Activated T-cell treated with anti-CD3 and anti-CD28 coated beads, Interleukin-2, amount 50 U/mL, for 24 hours (primary cell): ENCODE results near the gene NUDCD3.

Source experiments
- DNase-seq: peaks from one replicate; pipeline ENCODE4 v3.0.0-alpha.2; 2020
- H3K27ac Mint-ChIP-seq: 2 replicates; pipeline ENCODE4 v1.8.0; 2020; ENCODE audit warnings: mild to moderate bottlenecking, mixed read lengths
- H3K27me3 Mint-ChIP-seq: 2 replicates; pipeline ENCODE4 v1.8.0; 2020; ENCODE audit warnings: mixed read lengths
- H3K36me3 Mint-ChIP-seq: 2 replicates; pipeline ENCODE4 v1.8.0; 2020; ENCODE audit warnings: low read depth, mixed read lengths
- H3K4me1 Mint-ChIP-seq: 2 replicates; pipeline ENCODE4 v1.8.0; 2020; ENCODE audit warnings: low read depth, mixed read lengths
- H3K4me3 Mint-ChIP-seq: 2 replicates; pipeline ENCODE4 v1.8.0; 2020; ENCODE audit warnings: mild to moderate bottlenecking, moderate library complexity, mixed read lengths
- H3K9me3 Mint-ChIP-seq: 2 replicates; pipeline ENCODE4 v1.8.0; 2020; ENCODE audit warnings: mixed read lengths

Gene NUDCD3

GRCh38 chr7:44375926-44376342 is 114.5 kb downstream of the NUDCD3 start:
- peaks cover 2% of the 10 kb centered on the region for H3K36me3 Mint-ChIP-seq
- peaks cover 8% of the 10 kb centered on the region for H3K4me1 Mint-ChIP-seq
- no peak overlapping the region for H3K27ac Mint-ChIP-seq
- H3K4me3 Mint-ChIP-seq = no peak overlapping the region
- no peaks in the 10 kb centered on the region for H3K9me3 Mint-ChIP-seq
- DNase-seq = no peak
- H3K27me3 Mint-ChIP-seq = no peaks in the 10 kb centered on the region

GRCh38 chr7:44375236-44375699 is 115.2 kb downstream of the NUDCD3 start:
- Mint-ChIP-seq H3K4me1 (peaks cover 8% of the 10 kb centered on the region), H3K27ac (no peak overlapping the region), H3K27me3 (peaks cover under 1% of the 10 kb centered on the region), H3K36me3 (no peaks in the 10 kb centered on the region), H3K4me3 (no peak overlapping the region), H3K9me3 (no peaks in the 10 kb centered on the region)
- no peak for DNase-seq

GRCh38 chr7:44374007-44374763 is 116.3 kb downstream of the NUDCD3 start:
- H3K27ac Mint-ChIP-seq = no peak overlapping the region
- H3K36me3 Mint-ChIP-seq = no peaks in the 10 kb centered on the region
- H3K4me3 Mint-ChIP-seq = no peak overlapping the region
- H3K27me3 Mint-ChIP-seq = peaks cover 7% of the 10 kb centered on the region
- peaks cover 11% of the 10 kb centered on the region for H3K4me1 Mint-ChIP-seq
- no peaks in the 10 kb centered on the region for H3K9me3 Mint-ChIP-seq
- no peak for DNase-seq

- Mint-ChIP-seq H3K27me3 (peaks cover 14% of the 10 kb centered on the region), H3K4me3 (no peak overlapping the region), H3K36me3 (no peaks in the 10 kb centered on the region), H3K27ac (no peak overlapping the region), H3K4me1 (peaks cover 6% of the 10 kb centered on the region), H3K9me3 (no peaks in the 10 kb centered on the region)
- DNase-seq = no peak
Observed at GRCh38 chr7:44373418-44373740, 117.1 kb downstream of the NUDCD3 start.

- no peak for DNase-seq
- no peaks in the 10 kb centered on the region for H3K9me3 Mint-ChIP-seq
- peaks cover 6% of the 10 kb centered on the region for H3K4me1 Mint-ChIP-seq
- no peak overlapping the region for H3K27ac Mint-ChIP-seq
- H3K27me3 Mint-ChIP-seq = peaks cover 18% of the 10 kb centered on the region
- H3K4me3 Mint-ChIP-seq = no peak overlapping the region
- H3K36me3 Mint-ChIP-seq = no peaks in the 10 kb centered on the region
Observed at GRCh38 chr7:44372560-44373417, 117.7 kb downstream of the NUDCD3 start.

GRCh38 chr7:44368885-44369284 is 121.6 kb downstream of the NUDCD3 start:
- no peaks in the 10 kb centered on the region for H3K36me3 Mint-ChIP-seq
- H3K4me3 Mint-ChIP-seq = no peak overlapping the region
- H3K9me3 Mint-ChIP-seq = no peaks in the 10 kb centered on the region
- peaks cover 6% of the 10 kb centered on the region for H3K4me1 Mint-ChIP-seq
- no peak overlapping the region for H3K27ac Mint-ChIP-seq
- no peak for DNase-seq
- peaks cover 22% of the 10 kb centered on the region for H3K27me3 Mint-ChIP-seq

GRCh38 chr7:44368455-44368854 is 122.0 kb downstream of the NUDCD3 start:
- DNase-seq = no peak
- Mint-ChIP-seq H3K4me1 (peaks cover 6% of the 10 kb centered on the region), H3K36me3 (no peaks in the 10 kb centered on the region), H3K9me3 (no peaks in the 10 kb centered on the region), H3K4me3 (no peak overlapping the region), H3K27ac (no peak overlapping the region), H3K27me3 (peaks cover 22% of the 10 kb centered on the region)

- H3K9me3 Mint-ChIP-seq = no peaks in the 10 kb centered on the region
- DNase-seq = no peak
- H3K27me3 Mint-ChIP-seq = peaks cover 27% of the 10 kb centered on the region
- no peak overlapping the region for H3K4me3 Mint-ChIP-seq
- no peak overlapping the region for H3K27ac Mint-ChIP-seq
- no peaks in the 10 kb centered on the region for H3K36me3 Mint-ChIP-seq
- peaks cover 5% of the 10 kb centered on the region for H3K4me1 Mint-ChIP-seq
Observed at GRCh38 chr7:44367475-44368043, 122.9 kb downstream of the NUDCD3 start.

- no peaks in the 10 kb centered on the region for H3K36me3 Mint-ChIP-seq
- H3K9me3 Mint-ChIP-seq = no peaks in the 10 kb centered on the region
- peaks cover 32% of the 10 kb centered on the region for H3K27me3 Mint-ChIP-seq
- no peak for DNase-seq
- H3K4me3 Mint-ChIP-seq = no peak overlapping the region
- peaks cover 3% of the 10 kb centered on the region for H3K4me1 Mint-ChIP-seq
- no peak overlapping the region for H3K27ac Mint-ChIP-seq
Observed at GRCh38 chr7:44366986-44367385, 123.5 kb downstream of the NUDCD3 start.

GRCh38 chr7:44353668-44354067 is 136.8 kb downstream of the NUDCD3 start:
- peaks cover 8% of the 10 kb centered on the region for H3K9me3 Mint-ChIP-seq
- H3K27me3 Mint-ChIP-seq = peaks cover 36% of the 10 kb centered on the region
- H3K4me1 Mint-ChIP-seq = no peaks in the 10 kb centered on the region
- no peak overlapping the region for H3K27ac Mint-ChIP-seq
- DNase-seq = no peak
- no peaks in the 10 kb centered on the region for H3K36me3 Mint-ChIP-seq
- no peak overlapping the region for H3K4me3 Mint-ChIP-seq

- Mint-ChIP-seq H3K27me3 (peaks cover 7% of the 10 kb centered on the region), H3K36me3 (no peaks in the 10 kb centered on the region)
Observed at GRCh38 chr7:44348851-44349781, 141.3 kb downstream of the NUDCD3 start.

GRCh38 chr7:44348300-44348699 is 142.2 kb downstream of the NUDCD3 start:
- Mint-ChIP-seq H3K36me3 (no peaks in the 10 kb centered on the region), H3K9me3 (peaks cover 2% of the 10 kb centered on the region), H3K27ac (no peak overlapping the region), H3K4me1 (no peaks in the 10 kb centered on the region), H3K4me3 (no peak overlapping the region), H3K27me3 (peaks cover 4% of the 10 kb centered on the region)
- DNase-seq = no peak

More at GRCh38 chr7:44348851-44349781, 141.3 kb downstream of the NUDCD3 start:
- no peak for DNase-seq
- Mint-ChIP-seq H3K4me3 (no peak overlapping the region), H3K4me1 (no peaks in the 10 kb centered on the region), H3K9me3 (peaks cover 6% of the 10 kb centered on the region), H3K27ac (no peak overlapping the region)

GRCh38 chr7:44347546-44348114 is 142.8 kb downstream of the NUDCD3 start:
- no peak for DNase-seq
- Mint-ChIP-seq H3K36me3 (no peaks in the 10 kb centered on the region), H3K4me1 (no peaks in the 10 kb centered on the region), H3K27ac (no peak overlapping the region), H3K27me3 (peaks cover 4% of the 10 kb centered on the region), H3K4me3 (no peak overlapping the region), H3K9me3 (peaks cover 2% of the 10 kb centered on the region)

GRCh38 chr7:44346063-44346462 is 144.4 kb downstream of the NUDCD3 start:
- Mint-ChIP-seq H3K4me1 (no peaks in the 10 kb centered on the region), H3K4me3 (no peak overlapping the region), H3K27ac (no peak overlapping the region), H3K36me3 (no peaks in the 10 kb centered on the region), H3K27me3 (peaks cover 4% of the 10 kb centered on the region), H3K9me3 (no peaks in the 10 kb centered on the region)
- no peak for DNase-seq
